ENCODE data around the gene COPS4. TPM values are rescaled to one million over a fixed set of nuclear protein-coding genes. Genes with fewer than 3 reads are reported as not detected.

The COPS4 gene
- total and polyA plus RNA-seq, 2 of the 8 experiments (the other 6 are each of a cell fraction or from before 2014, with no cell fraction given): 14.9 to 28.3 TPM

- no peak overlapping the region for H3K27ac ChIP-seq (ENCODE audit: low read depth, low read length)
- DNase-seq (ENCODE audit: low read depth in 1 of 2, low spot score in 2 of 2): no peak
Measured at GRCh38 chr4:83121246-83121645, 86.3 kb downstream of the COPS4 start.

More at GRCh38 chr4:83121246-83121645, 86.3 kb downstream of the COPS4 start:
- H3K18ac ChIP-seq (ENCODE audit: extremely low read depth, low read length): no peak overlapping the region
- H3K9ac ChIP-seq (replicated peaks in 1 of 4; ENCODE audit: extremely low read depth in 1 of 4, low read depth in 3 of 4, low read length in 3 of 4): no peak overlapping the region
- FAIRE-seq: no peak
- no peaks in the 10 kb centered on the region; a peak in 1 of 7 replicates for H3K4me1 ChIP-seq (replicated peaks in 1 of 4; ENCODE audit: control insufficient read depth in 3 of 4, insufficient read depth in 4 of 4, low read length in 3 of 4)
- H2BK12ac ChIP-seq (ENCODE audit: low read depth, low read length): no peak overlapping the region
- no peak overlapping the region for H2AFZ ChIP-seq (ENCODE audit: low read length)
- peaks cover 0 to 2% of the 10 kb centered on the region in 2 experiments; a peak in 2 of 4 replicates for H3K9me3 ChIP-seq (ENCODE audit: insufficient read depth in 2 of 2, low read depth in 1 of 2, low read length in 1 of 2)
- 93% methylated on average over 5 of the region's 5 CpGs; no CpG with 5 or more reads in 1 of the 2 experiments for WGBS, 2 experiments (ENCODE audit: extremely low coverage in 1 of 2, insufficient coverage in 1 of 2, insufficient read length in 1 of 2, insufficient replicate concordance in 2 of 2, low coverage in 1 of 2, low lambda C conversion rate in 2 of 2, missing lambda C conversion rate in 1 of 2)
- POLR2A ChIA-PET (ENCODE audit: partially characterized antibody): no interaction called here
- H2BK15ac ChIP-seq (ENCODE audit: low read length): no peak overlapping the region
- H3K4ac ChIP-seq (replicated peaks; ENCODE audit: insufficient read length, low read depth, low read length): no peak overlapping the region
- no peaks in the 10 kb centered on the region for H3K23me2 ChIP-seq (ENCODE audit: low read depth, low read length)
- H3K27me3 ChIP-seq (replicated peaks in 1 of 4; ENCODE audit: control insufficient read depth in 3 of 4, extremely low read depth in 1 of 4, insufficient read depth in 3 of 4, low read length in 3 of 4): no peaks in the 10 kb centered on the region
- H4K8ac ChIP-seq (ENCODE audit: extremely low read depth, insufficient read depth, low read length): no peak overlapping the region
- H3K14ac ChIP-seq (ENCODE audit: insufficient read length): no peak overlapping the region
- CTCF ChIA-PET (ENCODE audit: partially characterized antibody): no interaction called here
- H3K36me3 ChIP-seq (ENCODE audit: control insufficient read depth in 2 of 4, insufficient read depth in 4 of 4, low read length in 3 of 4): no peaks in the 10 kb centered on the region
- no peak overlapping the region for H3K4me3 ChIP-seq (ENCODE audit: extremely low read depth in 1 of 4, insufficient read depth in 2 of 4, low read depth in 3 of 4, low read length in 4 of 4)
- no peaks in the 10 kb centered on the region for H3K79me1 ChIP-seq (ENCODE audit: low read depth, low read length)
- no peaks in the 10 kb centered on the region for H3K79me2 ChIP-seq (ENCODE audit: control insufficient read depth in 1 of 2, insufficient read depth in 2 of 2, low read length in 2 of 2)
- no peak for TF ChIP-seq CBX5 (IDR thresholded peaks at IDR 0.05; ENCODE audit: low read depth, low read length)
- no peak for TF ChIP-seq HDAC6 (IDR thresholded peaks at IDR 0.05; ENCODE audit: low read depth, low read length)
- TF ChIP-seq NANOG (IDR thresholded peaks at IDR 0.05; ENCODE audit: insufficient read depth, low read depth, low read length, poor library complexity, severe bottlenecking): no peak
- no peak for TF ChIP-seq EZH2 (IDR thresholded peaks at IDR 0.05; ENCODE audit: low read depth, low read length, severe bottlenecking)
- TF ChIP-seq KDM4A (IDR thresholded peaks at IDR 0.05; ENCODE audit: low read depth, low read length, severe bottlenecking): no peak
- TF ChIP-seq, protein P1, sequence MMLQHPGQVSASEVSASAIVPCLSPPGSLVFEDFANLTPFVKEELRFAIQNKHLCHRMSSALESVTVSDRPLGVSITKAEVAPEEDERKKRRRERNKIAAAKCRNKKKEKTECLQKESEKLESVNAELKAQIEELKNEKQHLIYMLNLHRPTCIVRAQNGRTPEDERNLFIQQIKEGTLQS (IDR thresholded peaks at IDR 0.05; ENCODE audit: insufficient read depth, low read depth, low read length): no peak
- TF ChIP-seq TAF1 (IDR thresholded peaks at IDR 0.05; ENCODE audit: low read depth, low read length): no peak
- TF ChIP-seq YY1 (IDR thresholded peaks at IDR 0.05; ENCODE audit: low read depth, low read length): no peak
- TF ChIP-seq GABPA (IDR thresholded peaks at IDR 0.05; ENCODE audit: borderline replicate concordance, insufficient read depth, low read length): no peak
- TF ChIP-seq CREB1 (IDR thresholded peaks at IDR 0.05): no peak
- no peaks in the 10 kb centered on the region for H4K20me1 ChIP-seq (replicated peaks in 1 of 2; ENCODE audit: control insufficient read depth in 1 of 2, insufficient read depth in 2 of 2, low read length in 2 of 2)
- no peak overlapping the region for H3K56ac ChIP-seq (replicated peaks; ENCODE audit: insufficient read length, low read depth, low read length)
- H2BK120ac ChIP-seq (replicated peaks; ENCODE audit: low read depth, low read length): no peak overlapping the region
- no peak overlapping the region for H2BK20ac ChIP-seq (ENCODE audit: low read length)
- H4K5ac ChIP-seq (ENCODE audit: insufficient read length, low read depth, low read length): no peak overlapping the region
- no peak overlapping the region for H3K23ac ChIP-seq (ENCODE audit: insufficient read length)
- H2BK5ac ChIP-seq (ENCODE audit: low read depth, low read length): no peak overlapping the region
- H2AK5ac ChIP-seq (ENCODE audit: low read depth, low read length): no peak overlapping the region
- no peak overlapping the region for H4K91ac ChIP-seq (replicated peaks; ENCODE audit: insufficient read length, low read length)
- no peak overlapping the region for H3K4me2 ChIP-seq (ENCODE audit: insufficient read depth in 1 of 2, low read depth in 2 of 2, low read length in 2 of 2)
